Measurements from ENCODE around the gene LMBRD2.

- TF ChIP-seq CTCF (conservative IDR thresholded peaks at IDR 0.05; ENCODE audit: low read depth, low read length) (no peak), EZH2 (IDR thresholded peaks at IDR 0.05; ENCODE audit: borderline replicate concordance, low read depth, low read length, poor library complexity, severe bottlenecking) (no peak)
Observed at GRCh38 chr5:36200513-36200912, 48.8 kb upstream of the LMBRD2 start.
